ENCODE measurements around the gene APBA1.

APBA1 gene

DNA sequence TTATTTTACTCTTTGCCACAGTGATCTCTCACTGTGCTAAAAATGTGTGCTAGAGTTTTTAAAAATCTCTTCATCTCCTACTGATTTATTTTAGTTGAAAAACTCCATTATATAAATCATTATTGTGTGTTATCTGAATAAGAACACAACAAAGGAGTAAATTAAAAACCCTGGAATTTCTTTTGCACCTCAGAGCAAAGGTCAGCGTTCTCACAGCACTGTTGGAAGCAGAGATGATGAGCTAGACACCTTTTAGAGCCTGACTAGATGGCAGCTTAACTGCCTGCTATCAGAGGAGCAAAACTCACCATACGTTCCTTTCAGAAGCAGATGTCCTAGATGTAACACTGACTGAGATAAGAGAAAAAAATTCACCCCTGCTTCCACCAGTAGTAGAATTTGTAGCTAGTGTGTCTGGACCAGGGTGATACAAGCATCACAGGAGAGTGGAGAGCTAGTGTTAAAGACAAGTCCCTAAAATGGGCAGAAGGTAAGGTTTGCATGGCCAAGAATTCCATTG, 200.0 kb downstream of the APBA1 start:
- DNase-seq, result peak in 1 of 14 donors; percentile 38

DNA sequence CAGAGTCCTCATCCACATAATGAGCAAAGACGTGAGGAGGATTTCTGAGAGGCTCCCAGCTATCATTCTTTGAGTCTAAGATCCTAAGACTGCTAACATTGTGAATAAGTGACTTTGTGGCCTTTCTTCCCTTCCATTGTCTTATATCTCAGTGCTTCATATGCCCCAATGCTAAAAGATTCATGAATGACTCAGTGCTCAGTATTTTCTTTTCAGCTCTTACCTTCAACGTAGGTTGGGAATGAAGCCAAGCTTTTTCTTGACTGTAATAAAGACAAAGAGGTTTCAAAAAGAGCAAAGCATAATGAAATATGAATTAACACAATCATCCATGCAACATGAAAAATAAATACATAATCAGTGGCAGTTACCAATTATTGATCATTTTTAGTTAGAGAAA, 200.7 kb downstream of the APBA1 start:
- no peak for DNase-seq

DNA sequence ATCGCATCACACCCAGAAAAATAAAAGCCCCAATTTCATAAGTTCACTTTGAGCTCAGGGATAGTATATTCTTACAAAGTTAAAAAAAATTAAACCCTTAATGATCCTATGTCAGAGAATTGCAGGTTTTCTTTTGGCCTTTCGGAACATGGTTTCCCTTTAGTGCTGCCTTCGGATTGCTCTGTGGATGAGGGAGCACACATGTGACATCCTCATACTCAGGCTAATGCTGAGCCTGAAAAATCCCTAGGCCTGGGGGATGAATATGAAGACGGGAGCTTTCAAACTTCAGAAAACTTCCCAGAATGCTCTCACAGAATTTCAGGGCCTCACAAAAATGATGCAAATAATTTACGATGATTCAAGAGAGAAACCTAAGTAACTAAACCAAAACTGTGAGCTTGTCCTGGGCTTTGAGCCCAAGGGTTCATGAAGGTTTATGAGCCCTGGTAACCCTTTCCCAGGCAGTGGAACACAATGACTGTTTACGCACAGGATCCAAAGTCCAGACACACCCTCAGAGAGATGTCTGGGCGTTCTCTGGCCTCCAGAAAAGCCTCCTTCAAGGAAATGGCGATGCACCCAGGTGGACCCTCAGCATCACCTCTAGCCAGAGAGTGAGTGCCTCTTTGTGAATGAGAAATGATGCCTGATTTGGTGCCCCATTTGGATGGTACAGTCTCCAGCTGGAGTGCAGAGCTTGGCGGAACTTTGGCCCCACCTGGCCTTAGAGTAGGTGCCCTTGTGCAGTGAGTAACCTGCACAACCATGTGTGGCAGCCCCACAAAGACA, 201.8 kb downstream of the APBA1 start:
- DNase-seq, result no peak

DNA sequence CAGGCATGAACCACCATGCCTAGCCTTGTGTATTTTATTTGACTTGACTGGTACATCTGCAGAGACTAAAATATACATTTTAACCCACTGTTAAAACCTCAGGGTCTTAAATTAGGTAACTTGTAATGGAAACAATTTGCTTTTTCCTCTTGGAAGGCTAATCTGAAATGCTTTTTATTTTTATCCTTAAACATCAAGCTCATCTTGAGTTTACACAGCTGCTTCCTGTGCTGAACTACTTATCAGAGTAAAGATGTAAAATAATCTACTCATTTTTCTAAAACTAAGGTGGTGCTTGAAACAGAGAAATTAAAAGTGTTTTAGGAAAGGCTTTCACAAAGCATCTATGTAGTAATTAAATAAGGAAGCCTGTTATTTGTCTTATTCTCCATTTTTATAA, 203.0 kb downstream of the APBA1 start:
- DNase-seq, result no peak

DNA sequence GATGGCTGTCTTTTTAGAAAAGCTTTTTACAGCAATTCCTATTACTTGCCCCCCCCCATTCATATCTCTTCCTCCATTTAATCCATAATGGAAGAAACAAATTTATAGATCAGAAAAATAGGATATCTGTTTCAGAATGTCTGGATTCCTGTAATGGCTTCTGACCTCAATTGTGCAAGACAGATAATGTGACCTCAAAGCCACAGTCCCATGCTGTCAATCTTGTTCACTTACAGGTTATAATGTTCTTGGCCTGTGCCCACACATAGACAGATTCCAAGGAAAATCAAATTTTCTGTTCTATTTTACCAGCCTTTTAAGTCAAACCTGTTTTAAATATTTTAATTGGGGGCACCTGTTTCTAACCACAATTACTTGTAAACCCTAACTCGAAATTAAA, 203.8 kb downstream of the APBA1 start:
- DNase-seq, result no peak

DNA sequence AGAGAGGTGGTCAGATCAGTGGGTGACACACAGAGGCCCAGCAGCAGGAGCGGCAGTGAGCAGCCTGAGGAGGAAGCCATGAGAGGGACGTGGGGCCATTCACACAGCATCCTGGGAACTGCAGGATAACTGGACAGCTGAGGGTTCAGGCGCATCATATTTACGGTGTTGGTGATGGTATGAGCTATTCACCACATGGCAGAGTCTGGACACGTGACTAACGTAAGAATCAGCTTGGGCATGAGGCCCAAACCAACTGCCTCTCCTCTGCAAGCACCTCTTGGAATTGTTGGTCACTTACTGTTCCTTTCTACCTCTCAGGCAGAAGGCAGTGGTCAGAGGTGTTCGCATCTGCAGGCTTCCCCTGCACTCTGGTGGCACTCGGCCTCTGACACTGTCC, 206.0 kb downstream of the APBA1 start:
- DNase-seq, result no peak

DNA sequence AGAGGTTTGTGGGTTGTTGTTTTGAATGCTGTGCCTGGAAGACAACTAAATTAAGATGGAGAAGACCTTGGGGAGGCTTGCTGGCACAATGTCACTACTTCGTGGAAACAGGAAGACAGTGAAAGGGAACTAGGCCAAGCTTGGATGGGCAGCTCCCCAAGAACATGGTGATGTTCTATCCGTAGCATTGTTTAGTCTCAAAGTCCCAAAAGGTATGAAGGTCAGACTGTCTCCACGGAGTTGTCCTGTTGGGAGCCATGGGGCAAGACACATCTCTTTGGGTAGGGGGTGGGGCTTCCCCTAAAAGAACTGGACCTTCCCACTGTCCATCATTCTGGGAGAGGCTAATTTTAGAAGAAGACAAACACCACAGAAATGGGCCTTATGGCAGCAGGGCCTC, 206.7 kb downstream of the APBA1 start:
- DNase-seq, result peak in 1 of 14 donors; percentile 24

DNA sequence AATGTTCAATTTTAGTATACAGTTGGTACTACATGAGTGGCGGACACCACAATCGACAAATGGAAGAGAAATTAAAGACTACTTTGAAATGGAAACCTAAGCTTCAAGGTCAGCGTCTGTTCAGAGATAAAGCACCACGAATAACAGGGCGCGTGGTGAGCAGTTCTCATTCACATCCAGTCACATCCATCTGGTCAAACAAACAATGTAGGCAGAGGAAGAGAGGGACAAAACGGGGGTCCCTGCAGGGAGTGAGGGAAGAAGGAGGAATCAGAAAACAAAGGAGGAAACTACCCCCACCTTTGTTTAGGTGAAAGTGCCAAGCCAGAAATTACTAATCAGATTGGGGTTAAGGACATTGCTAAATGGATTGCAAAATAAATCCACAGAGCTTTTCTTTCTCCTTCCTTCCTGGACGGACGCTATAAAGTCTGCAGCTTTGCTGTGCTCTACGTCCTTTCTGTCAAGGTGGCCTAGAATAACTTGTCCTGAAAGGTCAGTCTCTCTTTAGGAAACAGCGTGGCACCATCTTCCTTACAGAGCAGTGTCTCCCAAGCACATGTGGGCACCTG, 208.6 kb downstream of the APBA1 start:
- no peak for DNase-seq

DNA sequence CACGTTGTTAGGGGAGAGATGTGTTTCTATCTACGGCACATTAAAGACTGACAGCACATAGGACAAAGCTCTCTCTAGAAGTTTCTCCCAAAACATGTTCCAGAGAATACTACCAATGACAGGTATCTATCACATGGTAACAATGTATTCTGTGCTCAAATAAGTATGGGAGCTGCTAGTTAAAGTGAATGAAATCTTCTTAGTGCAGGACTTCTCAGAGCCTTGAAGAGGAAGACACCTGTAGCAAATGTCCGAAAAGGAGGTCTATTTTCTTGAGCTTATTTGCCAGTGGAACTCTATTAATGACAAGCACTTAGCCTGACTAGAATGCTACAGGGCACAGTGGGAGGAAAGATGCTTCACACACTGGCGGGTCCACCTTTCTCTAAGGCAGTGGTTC, 209.8 kb downstream of the APBA1 start:
- no peak for DNase-seq

DNA sequence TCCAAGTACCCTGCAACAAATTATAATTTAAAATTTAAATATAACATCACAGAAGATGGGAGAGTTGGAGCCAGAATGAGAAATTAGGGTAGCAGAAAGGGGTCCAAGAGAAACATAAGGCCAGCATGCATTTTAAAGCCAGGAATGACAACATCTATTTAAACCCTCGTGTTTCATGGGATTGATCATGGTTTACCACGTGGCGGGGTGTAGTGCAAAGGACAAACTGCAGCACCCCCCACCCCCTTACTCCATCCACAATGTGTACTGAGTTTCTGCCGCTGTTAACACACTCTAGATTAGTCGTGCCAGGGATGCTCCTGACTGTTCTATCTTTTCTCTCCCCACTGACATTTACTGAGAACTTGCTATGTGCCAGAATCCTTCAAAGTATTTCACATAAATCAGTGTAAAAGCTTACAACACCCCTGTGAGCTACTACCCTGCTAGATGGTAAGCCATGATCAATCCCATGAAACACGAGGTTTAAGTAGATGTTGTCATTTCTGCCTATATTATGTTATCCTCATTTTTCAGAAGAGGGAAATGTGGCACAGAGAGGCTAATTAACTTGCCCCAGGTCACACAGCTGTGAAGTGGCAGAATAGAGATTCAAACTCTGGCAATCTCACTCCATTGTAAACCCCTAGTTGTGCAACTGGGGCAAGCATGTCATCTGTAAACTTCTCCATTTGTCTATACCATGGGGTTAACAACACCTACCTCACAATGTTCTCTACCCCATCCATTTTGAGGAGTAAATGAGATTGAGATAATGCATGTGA, 210.9 kb downstream of the APBA1 start:
- DNase-seq, result no peak

DNA sequence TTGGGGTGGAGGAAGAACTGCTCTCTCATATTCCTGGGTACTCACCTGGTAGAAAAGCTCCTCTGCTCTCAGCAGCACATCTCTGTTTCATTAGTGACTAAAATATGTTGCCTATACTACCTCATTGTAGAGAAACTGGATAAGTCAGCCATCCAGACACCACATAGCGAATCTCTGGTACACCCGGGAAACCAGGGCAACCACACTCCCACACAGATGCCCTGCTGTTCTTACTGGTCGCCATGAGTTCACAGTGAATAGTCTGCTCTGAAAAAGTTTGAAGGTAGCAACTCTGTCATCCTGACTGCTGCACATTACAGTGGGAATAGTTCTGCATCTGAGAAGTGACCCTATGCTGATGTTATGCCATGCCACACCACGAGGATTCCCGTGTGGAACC, 212.2 kb downstream of the APBA1 start:
- no peak for DNase-seq

DNA sequence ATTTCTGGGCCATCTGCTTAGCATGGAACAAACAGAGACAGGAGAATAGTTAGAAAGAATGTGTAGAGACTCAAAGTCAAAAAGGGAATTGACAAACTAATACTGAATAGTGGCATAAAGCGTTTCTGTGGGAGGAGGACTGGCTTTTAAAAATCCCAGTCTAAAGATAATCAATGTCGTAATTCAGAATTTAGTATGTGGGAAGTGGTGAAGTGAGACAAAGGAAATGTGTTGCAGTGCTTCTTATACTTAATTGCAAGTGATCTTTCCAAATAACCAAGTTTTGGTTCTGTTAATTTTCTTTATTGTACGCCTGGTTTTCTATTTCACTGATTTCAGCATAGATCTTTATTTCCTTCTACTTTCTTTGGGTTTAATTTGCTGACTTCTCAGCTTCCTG, 214.0 kb downstream of the APBA1 start:
- DNase-seq, result no peak

DNA sequence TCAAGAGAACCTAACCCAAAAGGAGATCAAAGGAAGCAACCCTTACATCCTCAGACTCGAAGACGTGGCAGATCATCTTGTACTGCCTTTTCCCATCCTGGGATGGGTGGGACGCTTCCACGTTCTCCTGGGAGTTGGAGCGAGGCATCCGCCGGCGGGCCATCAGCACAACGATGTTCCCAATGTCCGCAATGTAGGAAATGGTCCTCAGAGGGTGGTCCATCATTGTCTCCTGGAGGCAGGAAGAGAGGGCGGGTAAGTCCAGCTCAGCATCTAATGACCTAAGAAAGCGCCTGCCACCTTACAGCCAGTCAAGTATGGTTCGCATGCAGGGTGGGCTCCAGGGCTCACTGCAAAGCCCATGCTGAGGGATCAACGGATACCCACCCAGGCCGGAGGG, 216.0 kb downstream of the APBA1 start:
- no peak for DNase-seq

DNA sequence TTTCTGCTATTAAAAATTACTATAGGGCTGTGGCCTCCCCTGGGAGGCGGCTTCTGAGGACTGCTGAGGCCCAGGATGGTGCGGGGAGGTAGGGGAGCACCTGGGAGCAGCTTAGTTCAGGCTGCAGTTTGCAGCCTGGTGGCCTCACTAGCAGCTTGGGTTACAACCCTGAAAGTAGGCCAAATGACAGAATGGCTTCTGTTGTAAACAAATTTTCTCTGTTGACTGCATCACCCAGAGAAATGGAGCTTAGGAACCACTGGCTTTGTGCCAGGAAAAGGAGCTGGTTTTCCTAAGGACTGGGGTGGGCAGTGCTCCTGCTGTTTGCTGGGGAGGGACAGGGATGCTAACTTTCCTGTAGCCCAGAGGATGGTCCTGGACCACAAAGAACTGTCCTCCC, 216.9 kb downstream of the APBA1 start:
- DNase-seq, result peak in 1 of 14 donors; percentile 65

DNA sequence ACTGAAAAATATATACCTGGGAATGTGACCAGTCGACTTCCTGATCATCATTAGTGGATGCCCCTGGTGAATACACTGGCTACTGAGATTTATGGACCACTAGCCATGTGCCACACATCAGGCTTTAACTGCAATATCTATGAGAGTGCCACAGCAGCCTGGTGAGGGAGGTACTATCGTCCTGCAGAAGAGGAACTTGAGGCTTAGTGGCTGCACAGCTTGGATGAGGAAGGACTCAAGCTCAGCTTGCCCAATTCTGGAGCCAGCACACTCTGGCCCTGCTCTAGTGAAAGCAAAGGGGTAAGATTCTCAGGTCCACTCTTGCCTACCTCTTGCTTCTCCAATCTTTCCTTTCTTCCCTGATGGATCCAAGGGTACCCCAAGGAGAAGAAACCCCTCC, 217.8 kb downstream of the APBA1 start:
- DNase-seq, result no peak

DNA sequence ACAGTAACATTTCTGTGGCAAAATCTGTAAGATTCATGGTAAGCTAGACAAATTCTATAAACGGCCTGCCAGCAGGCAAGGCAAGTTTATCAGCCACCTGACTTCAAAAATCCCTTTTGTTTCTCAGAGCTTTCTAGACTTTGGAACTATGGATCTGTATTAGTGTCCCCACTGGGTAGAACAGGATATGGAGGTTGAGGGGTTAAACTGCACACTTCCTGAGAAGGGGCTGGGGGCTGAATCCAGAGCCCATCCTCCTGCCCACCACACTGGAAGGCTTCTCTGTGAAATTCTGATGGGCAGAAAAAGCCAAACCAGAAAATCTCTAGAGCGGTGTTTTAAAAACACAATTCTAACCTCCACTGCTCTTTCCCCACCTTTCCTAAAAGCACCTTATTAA, 218.4 kb downstream of the APBA1 start:
- DNase-seq, result no peak

DNA sequence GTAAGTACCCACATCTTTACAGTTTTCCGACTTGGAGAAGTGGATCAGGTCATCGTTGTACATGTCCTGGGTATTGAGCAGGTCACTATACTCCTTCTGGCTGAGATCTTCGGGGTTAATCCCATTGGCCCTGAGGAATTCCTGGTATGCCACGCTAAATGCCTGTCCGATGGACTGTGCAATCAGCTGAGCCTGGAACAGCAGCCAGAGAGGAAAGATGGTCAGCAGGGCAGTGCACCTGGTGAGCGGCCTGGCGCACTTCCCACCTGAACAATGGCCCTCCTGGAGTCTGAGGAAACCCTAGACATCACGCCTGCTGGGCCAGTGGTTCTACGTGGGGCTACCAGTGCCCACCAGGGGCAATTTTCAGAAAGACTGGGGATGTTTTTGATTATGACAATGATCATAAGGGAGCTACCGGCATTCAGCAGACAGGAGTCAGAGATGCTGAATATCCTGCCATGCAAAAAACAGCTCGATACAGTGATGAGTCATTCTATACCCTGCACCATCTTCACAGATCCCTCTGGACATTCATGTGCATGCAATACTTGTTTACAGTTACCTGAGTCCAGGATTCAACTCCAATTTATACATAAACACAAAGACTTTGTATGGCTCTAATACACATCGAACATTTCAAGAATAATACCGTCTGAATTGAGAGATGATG, 219.9 kb downstream of the APBA1 start:
- DNase-seq, result no peak

DNA sequence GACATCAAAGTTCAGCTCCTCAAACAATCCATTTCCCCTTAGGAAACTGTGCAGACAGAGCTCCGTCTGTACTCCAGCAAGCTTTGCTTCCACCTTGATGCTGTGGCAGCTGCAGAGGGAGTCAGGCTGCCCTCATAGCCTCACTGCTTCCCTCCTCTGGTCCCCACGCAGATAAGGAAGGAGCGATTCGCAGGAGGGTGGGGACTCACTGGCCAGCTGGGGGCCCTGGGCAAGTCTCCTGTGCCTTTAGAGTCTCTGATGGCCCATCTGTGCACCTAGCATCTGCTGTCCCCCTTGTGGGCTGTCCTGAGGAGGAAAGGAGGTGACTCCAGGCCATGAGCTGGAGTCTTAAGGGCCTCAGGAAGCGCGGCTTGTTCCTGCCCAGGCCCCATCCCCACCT, 225.7 kb downstream of the APBA1 start:
- DNase-seq, result no peak

DNA sequence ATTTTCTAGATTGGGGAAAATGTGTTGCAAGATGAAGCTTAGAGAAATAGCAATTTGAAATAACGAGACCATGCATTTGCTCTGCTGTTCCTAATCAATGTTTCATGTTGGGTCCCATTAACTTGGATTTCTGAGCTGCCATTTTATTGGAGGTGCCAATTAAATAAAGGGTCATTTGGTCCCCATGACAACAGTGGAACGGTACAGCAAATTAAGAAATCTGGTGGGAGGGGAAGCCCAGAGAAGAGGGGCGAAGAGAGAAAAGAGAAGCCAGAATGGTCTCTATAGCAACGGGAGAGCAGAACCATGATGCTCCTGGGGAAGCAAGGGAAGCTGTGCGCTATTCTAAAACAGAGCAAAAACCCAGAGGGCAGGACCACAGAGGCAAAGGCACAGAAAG, 226.9 kb downstream of the APBA1 start:
- DNase-seq, result no peak

DNA sequence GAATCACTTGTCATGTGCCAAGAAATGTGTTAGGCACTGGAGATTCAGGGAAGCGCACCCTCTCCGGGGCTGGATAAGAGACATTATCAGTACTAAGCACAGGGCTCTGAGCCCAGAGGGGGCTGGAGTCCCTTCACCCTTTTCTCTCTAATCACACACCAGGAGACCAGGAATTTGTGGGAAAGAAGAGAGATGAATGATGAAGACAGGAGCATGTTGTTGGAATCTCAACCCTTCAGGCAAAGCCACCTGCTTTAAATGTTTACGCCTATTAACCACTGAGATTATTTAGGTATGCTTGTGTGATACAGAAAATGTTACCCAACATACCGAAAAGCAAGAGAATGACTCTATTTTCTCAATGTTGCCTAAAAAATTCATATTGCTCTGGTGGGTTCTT, 227.4 kb downstream of the APBA1 start:
- no peak for DNase-seq

DNA sequence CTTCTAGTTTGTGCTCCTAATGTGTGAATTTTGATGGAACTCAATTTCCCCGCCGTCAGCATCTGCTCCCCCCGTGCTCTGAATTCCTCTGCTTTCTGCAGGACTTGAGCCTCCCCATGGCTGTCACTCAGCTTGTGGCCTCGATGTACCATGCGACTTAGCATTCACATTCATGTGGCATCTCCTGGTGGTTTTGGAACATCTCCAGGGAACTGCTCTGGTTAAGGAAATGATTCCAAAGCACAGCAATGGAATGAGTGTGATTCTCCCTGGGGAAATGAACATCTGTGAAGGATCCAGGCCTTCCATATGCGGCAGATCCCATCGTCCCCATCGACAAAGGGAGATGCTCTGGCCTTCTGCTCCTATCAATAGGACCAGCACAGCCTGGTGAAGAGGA, 228.2 kb downstream of the APBA1 start:
- DNase-seq, result no peak

DNA sequence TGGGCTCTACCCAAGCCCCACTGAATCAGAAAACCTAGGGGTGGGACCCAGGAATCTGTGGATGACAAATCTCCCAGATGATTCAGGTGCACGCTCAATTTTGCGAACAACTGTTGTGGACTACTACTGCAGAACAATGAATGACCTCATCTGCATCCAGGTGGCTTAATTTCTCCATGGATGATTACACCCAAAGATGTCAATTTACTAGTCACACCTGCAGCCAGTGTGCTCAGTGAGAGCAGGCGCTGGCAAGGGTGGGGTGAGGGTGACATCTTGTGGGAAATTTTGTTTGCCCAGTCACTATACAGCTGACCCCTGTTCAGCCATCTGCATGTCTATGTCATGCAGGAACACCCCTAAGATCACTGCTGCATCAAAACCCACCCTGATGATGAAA, 229.0 kb downstream of the APBA1 start:
- DNase-seq, result no peak

DNA sequence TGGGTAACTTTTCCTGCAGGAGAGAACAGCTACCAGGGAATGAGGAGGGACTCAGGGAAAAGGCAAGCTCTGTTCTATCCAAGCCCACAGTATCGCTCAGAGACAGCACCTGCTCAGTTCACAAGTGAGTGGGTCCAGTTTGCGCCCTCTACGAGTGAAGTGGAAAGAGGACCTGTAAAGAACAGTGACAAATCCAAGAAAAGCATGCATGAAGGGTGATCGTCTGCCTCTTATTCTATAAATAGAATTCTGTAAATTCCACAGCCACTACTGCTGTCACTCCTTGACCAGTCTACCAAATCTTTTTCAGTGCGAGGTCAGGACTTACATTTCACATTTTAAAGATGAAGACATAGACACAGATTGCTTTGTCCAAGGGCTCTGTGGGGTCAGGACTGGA, 229.7 kb downstream of the APBA1 start:
- no peak for DNase-seq

Measured in C1 segment of cervical spinal cord (tissue), 14 donors.